Hepatocyte (in vitro differentiated cells): ENCODE data around the gene PLPP4.

Experiments used
- CTCF ChIP-seq: fragments of 200-600 bp; sonication (generic); IDR thresholded peaks from 2 replicates; pipeline ENCODE4 v1.5.1; 2016; ENCODE audit warnings: antibody characterized with exemption, mild to moderate bottlenecking; ENCODE audit not compliant: poor library complexity
- EZH2 ChIP-seq: fragments of 200-600 bp; sonication (generic); IDR thresholded peaks from 2 replicates; pipeline ENCODE4 v1.6.1; 2016; ENCODE audit warnings: antibody characterized with exemption, mild to moderate bottlenecking, borderline replicate concordance

GRCh38 chr10:120494313-120494710, 37.3 kb downstream of the PLPP4 start:
- TF ChIP-seq EZH2 (no peak), CTCF (no peak)
